ENCODE measurements around the gene APOL1. TPM values are rescaled to one million over a fixed set of nuclear protein-coding genes. Genes with fewer than 3 reads are reported as not detected.

Gene APOL1
- total RNA-seq, 6 experiments from 2014 or later: 85.1 to 299 (median 119) TPM

DNA sequence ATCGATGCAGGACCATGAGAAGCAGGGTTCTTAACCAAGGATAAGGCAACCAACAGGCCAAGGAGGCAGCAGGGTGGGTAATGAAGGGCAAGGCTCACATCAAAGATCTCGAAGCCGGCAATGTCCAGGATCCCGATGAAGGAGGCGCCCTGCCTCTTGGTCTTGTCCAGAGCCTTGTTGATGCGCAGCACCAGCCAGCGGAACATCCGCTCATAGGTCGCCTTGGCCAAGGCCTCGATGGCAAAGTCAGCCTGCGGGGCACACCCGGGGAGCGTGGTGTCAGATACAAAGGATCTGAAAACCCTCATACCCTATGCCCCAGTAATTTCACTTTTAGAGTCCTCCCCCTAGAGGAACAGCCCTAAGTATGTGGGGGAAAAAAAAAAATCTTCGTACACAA is 63.5 kb downstream of the APOL1 start:
- 89% methylated on average over 7 of the region's 14 CpGs for WGBS (ENCODE audit: insufficient coverage, low coverage, low lambda C conversion rate, missing lambda C conversion rate)
- no peaks in the 10 kb centered on the region for H3K27me3 ChIP-seq
- TF ChIP-seq, protein P1, sequence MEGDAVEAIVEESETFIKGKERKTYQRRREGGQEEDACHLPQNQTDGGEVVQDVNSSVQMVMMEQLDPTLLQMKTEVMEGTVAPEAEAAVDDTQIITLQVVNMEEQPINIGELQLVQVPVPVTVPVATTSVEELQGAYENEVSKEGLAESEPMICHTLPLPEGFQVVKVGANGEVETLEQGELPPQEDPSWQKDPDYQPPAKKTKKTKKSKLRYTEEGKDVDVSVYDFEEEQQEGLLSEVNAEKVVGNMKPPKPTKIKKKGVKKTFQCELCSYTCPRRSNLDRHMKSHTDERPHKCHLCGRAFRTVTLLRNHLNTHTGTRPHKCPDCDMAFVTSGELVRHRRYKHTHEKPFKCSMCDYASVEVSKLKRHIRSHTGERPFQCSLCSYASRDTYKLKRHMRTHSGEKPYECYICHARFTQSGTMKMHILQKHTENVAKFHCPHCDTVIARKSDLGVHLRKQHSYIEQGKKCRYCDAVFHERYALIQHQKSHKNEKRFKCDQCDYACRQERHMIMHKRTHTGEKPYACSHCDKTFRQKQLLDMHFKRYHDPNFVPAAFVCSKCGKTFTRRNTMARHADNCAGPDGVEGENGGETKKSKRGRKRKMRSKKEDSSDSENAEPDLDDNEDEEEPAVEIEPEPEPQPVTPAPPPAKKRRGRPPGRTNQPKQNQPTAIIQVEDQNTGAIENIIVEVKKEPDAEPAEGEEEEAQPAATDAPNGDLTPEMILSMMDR (IDR thresholded peaks at IDR 0.05): no peak
- no peak for TF ChIP-seq POLR2A (IDR thresholded peaks at IDR 0.05)
- no peaks in the 10 kb centered on the region for H3K4me1 ChIP-seq
- H3K9me3 ChIP-seq: no peaks in the 10 kb centered on the region
- H3K27ac ChIP-seq: no peak overlapping the region
- DNase-seq (no peak), ATAC-seq (no peak)
- intact Hi-C loops (cut with DNase I): no loop called here
- no peak overlapping the region for H3K4me3 ChIP-seq
- H3K36me3 ChIP-seq: peaks cover 33 to 95% (median 62%) of the 10 kb centered on the region in 4 donors

Small RNA genes lying within 50 kb of the gene (microRNA-seq; reads per million reads assigned to microRNA genes)
- gene MIR6819: 0 to 0.29 reads per million in 2 donors

Small RNA genes lying within 50 kb of the gene (small RNA-seq; reads per million reads assigned to genes)
- 0 reads per million in 2 experiments for gene MIR6819

Other genes with a start within 250 kb of the APOL1 start
- 10 to 100 TPM; 23.9 to 36.5 (median 29.5) TPM for gene RBFOX2, start 224.3 kb upstream of the APOL1 start, total RNA-seq
- 10 to 100 TPM; 21.7 to 80.5 (median 30.2) TPM for gene APOL3, start 92.4 kb upstream of the APOL1 start, total RNA-seq
- 1 to 10 TPM in 4 of 6 experiments, not detected in 2; 1.1 to 1.6 (median 1.4) TPM for gene APOL4, start 51.3 kb upstream of the APOL1 start, total RNA-seq
- gene APOL2, start 13.6 kb upstream of the APOL1 start, total RNA-seq: 100 to 1,000 TPM in 1 of 6 experiments, 10 to 100 TPM in 5; 40.8 to 121 (median 57.5) TPM
- 100 to 1,000 TPM; 168 to 435 (median 222) TPM for gene MYH9, start 134.8 kb downstream of the APOL1 start, total RNA-seq
- gene TXN2, start 228.5 kb downstream of the APOL1 start, total RNA-seq: 10 to 100 TPM; 56.0 to 94.8 (median 67.2) TPM

Measured in right lobe of liver (tissue), 6 donors.